Measurements from ENCODE around the gene SLC31A1. TPM values are rescaled to one million over a fixed set of nuclear protein-coding genes. Genes with fewer than 3 reads are reported as not detected.

SLC31A1 gene
- total RNA-seq, 1 donor from 2014 or later = 26.0 TPM

GRCh38 chr9:113185271-113185670 is 36.1 kb upstream of the SLC31A1 start:
- no peak overlapping the region for H3K27ac ChIP-seq
- no peaks in the 10 kb centered on the region for H3K27me3 ChIP-seq
- H3K4me1 ChIP-seq = no peaks in the 10 kb centered on the region
- no peak overlapping the region for H3K4me3 Mint-ChIP-seq
- no peaks in the 10 kb centered on the region for H4K20me1 ChIP-seq (ENCODE audit: low read depth)
- no peak overlapping the region for H2AFZ ChIP-seq (replicated peaks)
- H3K9ac ChIP-seq = no peak overlapping the region
- no peaks in the 10 kb centered on the region for H3F3A ChIP-seq (ENCODE audit: low read depth)
- H3K36me3 Mint-ChIP-seq = peaks cover 9% of the 10 kb centered on the region
- DNase-seq (ENCODE audit: low spot score) = no peak
- no peaks in the 10 kb centered on the region for H3K9me3 Mint-ChIP-seq
- no peaks in the 10 kb centered on the region for H3K36me3 ChIP-seq
- H3K9me3 ChIP-seq (ENCODE audit: low read depth) = no peaks in the 10 kb centered on the region
- no peak overlapping the region for H3K27ac Mint-ChIP-seq
- no peak overlapping the region for H3K4me2 ChIP-seq
- TF ChIP-seq CTCF (IDR thresholded peaks at IDR 0.05) (no peak), EZH2 (IDR thresholded peaks at IDR 0.05) (no peak), EZH2phosphoT487 (IDR thresholded peaks at IDR 0.05) (no peak)
- no peak overlapping the region for H3K4me3 ChIP-seq
- no peaks in the 10 kb centered on the region for H3K27me3 Mint-ChIP-seq (ENCODE audit: insufficient read depth, low read depth)
- no peaks in the 10 kb centered on the region for H3K79me2 ChIP-seq (ENCODE audit: low read depth)
- no peaks in the 10 kb centered on the region for H3K4me1 Mint-ChIP-seq

GRCh38 chr9:113186137-113186755 is 35.1 kb upstream of the SLC31A1 start:
- Mint-ChIP-seq H3K4me3 (no peak overlapping the region), H3K36me3 (peaks cover 9% of the 10 kb centered on the region)

GRCh38 chr9:113187929-113188595 is 33.3 kb upstream of the SLC31A1 start:
- Histone ChIP-seq H3K9ac (peak overlapping the region; percentile 8), H4K20me1 (ENCODE audit: low read depth) (no peaks in the 10 kb centered on the region), H3K9me3 (ENCODE audit: low read depth) (no peaks in the 10 kb centered on the region), H3K4me2 (no peak overlapping the region), H2AFZ (replicated peaks) (no peak overlapping the region), H3K79me2 (ENCODE audit: low read depth) (no peaks in the 10 kb centered on the region), H3K4me1 (no peaks in the 10 kb centered on the region), H3K4me3 (no peak overlapping the region), H3K27ac (no peak overlapping the region), H3K27me3 (no peaks in the 10 kb centered on the region), H3F3A (ENCODE audit: low read depth) (no peaks in the 10 kb centered on the region), H3K36me3 (peaks cover 3% of the 10 kb centered on the region)
- Mint-ChIP-seq H3K4me1 (no peaks in the 10 kb centered on the region), H3K27ac (no peak overlapping the region), H3K4me3 (no peak overlapping the region), H3K27me3 (ENCODE audit: insufficient read depth, low read depth) (no peaks in the 10 kb centered on the region), H3K36me3 (peaks cover 6% of the 10 kb centered on the region), H3K9me3 (no peaks in the 10 kb centered on the region)
- no peak for DNase-seq (ENCODE audit: low spot score)
- no peak for TF ChIP-seq EZH2 (IDR thresholded peaks at IDR 0.05)
- TF ChIP-seq EZH2phosphoT487 (IDR thresholded peaks at IDR 0.05) = no peak
- no peak for TF ChIP-seq CTCF (IDR thresholded peaks at IDR 0.05)

More at GRCh38 chr9:113186137-113186755, 35.1 kb upstream of the SLC31A1 start:
- Mint-ChIP-seq H3K4me1 (no peaks in the 10 kb centered on the region), H3K27me3 (ENCODE audit: insufficient read depth, low read depth) (no peaks in the 10 kb centered on the region), H3K27ac (no peak overlapping the region), H3K9me3 (no peaks in the 10 kb centered on the region)
- H2AFZ ChIP-seq (replicated peaks) = no peak overlapping the region
- H3K27ac ChIP-seq = no peak overlapping the region
- no peak for DNase-seq (ENCODE audit: low spot score)
- no peaks in the 10 kb centered on the region for H3K4me1 ChIP-seq
- H3K9ac ChIP-seq = no peak overlapping the region
- H3F3A ChIP-seq (ENCODE audit: low read depth) = no peaks in the 10 kb centered on the region
- no peak for TF ChIP-seq CTCF (IDR thresholded peaks at IDR 0.05)
- TF ChIP-seq EZH2phosphoT487 (IDR thresholded peaks at IDR 0.05) = no peak
- no peak for TF ChIP-seq EZH2 (IDR thresholded peaks at IDR 0.05)
- no peak overlapping the region for H3K4me2 ChIP-seq
- H3K27me3 ChIP-seq = no peaks in the 10 kb centered on the region
- H3K79me2 ChIP-seq (ENCODE audit: low read depth) = no peaks in the 10 kb centered on the region
- H3K4me3 ChIP-seq = no peak overlapping the region
- H3K9me3 ChIP-seq (ENCODE audit: low read depth) = no peaks in the 10 kb centered on the region
- no peaks in the 10 kb centered on the region for H3K36me3 ChIP-seq
- H4K20me1 ChIP-seq (ENCODE audit: low read depth) = no peaks in the 10 kb centered on the region

Data from neural progenitor cell (in vitro differentiated cells).